HepG2 (cell line): ENCODE data around the gene TCN2. TPM values are rescaled to one million over a fixed set of nuclear protein-coding genes. Genes with fewer than 3 reads are reported as not detected.

Experiments
- CHCHD3 ChIP-seq: sonication (generic); formaldehyde crosslinking; IDR thresholded peaks from 2 replicates; pipeline ENCODE4 v1.8.0; 2022; ENCODE audit warnings: mild to moderate bottlenecking, missing genetic modification reagents, moderate library complexity
- CSRNP2 ChIP-seq: sonication (generic); formaldehyde crosslinking; conservative IDR thresholded peaks from 2 replicates; pipeline ENCODE4 v1.8.0; 2022; ENCODE audit warnings: low read depth, missing genetic modification reagents
- MATR3 ChIP-seq: sonication (generic); formaldehyde crosslinking; IDR thresholded peaks from 2 replicates; pipeline ENCODE4 v1.4.0; 2020; ENCODE audit warnings: missing genetic modification reagents
- MTA3 ChIP-seq: sonication (generic); formaldehyde crosslinking; IDR thresholded peaks from 2 replicates; pipeline ENCODE4 v1.4.0; 2020; ENCODE audit warnings: missing genetic modification reagents
- PAF1 ChIP-seq: IDR thresholded peaks from 2 replicates; pipeline ENCODE4 v1.6.1; 2016; ENCODE audit warnings: missing genetic modification reagents, missing compliant biosample characterization
- PRDM4 ChIP-seq: sonication (generic); formaldehyde crosslinking; IDR thresholded peaks from 2 replicates; pipeline ENCODE4 v1.9.0; 2021; ENCODE audit warnings: missing genetic modification reagents, borderline replicate concordance
- YEATS2 ChIP-seq: sonication (generic); formaldehyde crosslinking; IDR thresholded peaks from 2 replicates; pipeline ENCODE4 v1.4.0; 2020; ENCODE audit warnings: missing genetic modification reagents, borderline replicate concordance
- ZKSCAN8 ChIP-seq: IDR thresholded peaks from 2 replicates; pipeline ENCODE4 v1.6.1; 2016; ENCODE audit warnings: borderline replicate concordance, missing genetic modification reagents, missing compliant biosample characterization
- ZNF572 ChIP-seq: sonication (generic); formaldehyde crosslinking; IDR thresholded peaks from 2 replicates; pipeline ENCODE4 v1.5.1; 2020; ENCODE audit warnings: mild to moderate bottlenecking, missing genetic modification reagents
- ZNF652 ChIP-seq: IDR thresholded peaks from 2 replicates; pipeline ENCODE4 v1.6.1; 2016; ENCODE audit warnings: low read depth, borderline replicate concordance
- ZNF776 ChIP-seq: sonication (generic); formaldehyde crosslinking; IDR thresholded peaks from 2 replicates; pipeline ENCODE4 v1.4.0; 2020; ENCODE audit warnings: mild to moderate bottlenecking, missing genetic modification reagents
- polyA plus RNA-seq, 8 experiments: library from polyadenylated mRNA; depleted of rRNA in 3 of 8; stranded (reverse) in 7 of 8; unstranded in 1 of 8; fragments of >200 nt; fragmentation: Illumina TruSeq in 4 of 8; extraction: Trizol in 4 of 8; gene quantifications; 2 replicates each; pipeline versions ENCODE4 v1.2.1 to v1.2.3, GENCODE V29; 2011 to 2016; ENCODE audit warnings: low read depth in 4 of 8, missing spikeins in 1 of 8, mixed read lengths in 1 of 8; ENCODE audit not compliant: insufficient read depth in 1 of 8
- total RNA-seq, 5 experiments: library from RNA; depleted of rRNA; stranded (reverse); fragments of >200 nt; fragmentation: Illumina TruSeq; extraction: Trizol; gene quantifications; 2 replicates each; pipeline ENCODE4 v1.2.3, GENCODE V29; 2016; ENCODE audit warnings: low read depth in 1 of 5
- TF ChIP-seq, protein P1 (sequence below): sonication (generic); formaldehyde crosslinking; IDR thresholded peaks from 2 replicates; pipeline ENCODE4 v1.4.0; 2020; ENCODE audit warnings: missing genetic modification reagents
- TF ChIP-seq, protein P2 (sequence below): sonication (generic); formaldehyde crosslinking; IDR thresholded peaks from 2 replicates; pipeline ENCODE4 v1.8.0; 2022; ENCODE audit warnings: missing genetic modification reagents, low read depth, mild to moderate bottlenecking, borderline replicate concordance
- TF ChIP-seq, protein P3 (sequence below): sonication (generic); formaldehyde crosslinking; IDR thresholded peaks from 2 replicates; pipeline ENCODE4 v1.4.0; 2020; ENCODE audit warnings: missing genetic modification reagents, borderline replicate concordance
- TF ChIP-seq, protein P4 (sequence below): sonication (generic); formaldehyde crosslinking; IDR thresholded peaks from 2 replicates; pipeline ENCODE4 v1.4.0; 2020; ENCODE audit warnings: mild to moderate bottlenecking, missing genetic modification reagents

The TCN2 gene
- total and polyA plus RNA-seq, 2 of the 13 experiments (the other 11 are each of a cell fraction or from before 2014, with no cell fraction given): 0.29 to 0.31 TPM

- TF ChIP-seq, protein P1, sequence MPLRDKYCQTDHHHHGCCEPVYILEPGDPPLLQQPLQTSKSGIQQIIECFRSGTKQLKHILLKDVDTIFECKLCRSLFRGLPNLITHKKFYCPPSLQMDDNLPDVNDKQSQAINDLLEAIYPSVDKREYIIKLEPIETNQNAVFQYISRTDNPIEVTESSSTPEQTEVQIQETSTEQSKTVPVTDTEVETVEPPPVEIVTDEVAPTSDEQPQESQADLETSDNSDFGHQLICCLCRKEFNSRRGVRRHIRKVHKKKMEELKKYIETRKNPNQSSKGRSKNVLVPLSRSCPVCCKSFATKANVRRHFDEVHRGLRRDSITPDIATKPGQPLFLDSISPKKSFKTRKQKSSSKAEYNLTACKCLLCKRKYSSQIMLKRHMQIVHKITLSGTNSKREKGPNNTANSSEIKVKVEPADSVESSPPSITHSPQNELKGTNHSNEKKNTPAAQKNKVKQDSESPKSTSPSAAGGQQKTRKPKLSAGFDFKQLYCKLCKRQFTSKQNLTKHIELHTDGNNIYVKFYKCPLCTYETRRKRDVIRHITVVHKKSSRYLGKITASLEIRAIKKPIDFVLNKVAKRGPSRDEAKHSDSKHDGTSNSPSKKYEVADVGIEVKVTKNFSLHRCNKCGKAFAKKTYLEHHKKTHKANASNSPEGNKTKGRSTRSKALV: peak; percentile 61; the same call in 1 of the 2 replicates
- TF ChIP-seq ZNF776 (CRISPR knock-in tag) (0 out of 2 replicates have a peak, but pooled peaks have one; percentile 14), MTA3 (CRISPR knock-in tag) (no peak), CHCHD3 (no peak), ZNF652 (CRISPR knock-in tag) (no peak), CSRNP2 (CRISPR knock-in tag) (no peak), YEATS2 (CRISPR knock-in tag) (no peak), PRDM4 (CRISPR knock-in tag) (no peak), MATR3 (no peak), ZNF572 (CRISPR knock-in tag) (no peak), PAF1 (CRISPR knock-in tag) (no peak), ZKSCAN8 (CRISPR knock-in tag) (no peak)
- TF ChIP-seq, protein P2, sequence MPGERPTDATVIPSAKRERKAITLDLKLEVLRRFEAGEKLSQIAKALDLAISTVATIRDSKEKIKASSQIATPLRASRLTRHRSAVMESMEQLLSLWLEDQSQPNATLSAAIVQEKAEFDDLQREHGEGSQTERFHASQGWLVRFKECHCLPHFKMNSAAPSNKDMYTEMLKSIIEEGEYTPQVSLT (CRISPR knock-in tag): no peak
- TF ChIP-seq, protein P3, sequence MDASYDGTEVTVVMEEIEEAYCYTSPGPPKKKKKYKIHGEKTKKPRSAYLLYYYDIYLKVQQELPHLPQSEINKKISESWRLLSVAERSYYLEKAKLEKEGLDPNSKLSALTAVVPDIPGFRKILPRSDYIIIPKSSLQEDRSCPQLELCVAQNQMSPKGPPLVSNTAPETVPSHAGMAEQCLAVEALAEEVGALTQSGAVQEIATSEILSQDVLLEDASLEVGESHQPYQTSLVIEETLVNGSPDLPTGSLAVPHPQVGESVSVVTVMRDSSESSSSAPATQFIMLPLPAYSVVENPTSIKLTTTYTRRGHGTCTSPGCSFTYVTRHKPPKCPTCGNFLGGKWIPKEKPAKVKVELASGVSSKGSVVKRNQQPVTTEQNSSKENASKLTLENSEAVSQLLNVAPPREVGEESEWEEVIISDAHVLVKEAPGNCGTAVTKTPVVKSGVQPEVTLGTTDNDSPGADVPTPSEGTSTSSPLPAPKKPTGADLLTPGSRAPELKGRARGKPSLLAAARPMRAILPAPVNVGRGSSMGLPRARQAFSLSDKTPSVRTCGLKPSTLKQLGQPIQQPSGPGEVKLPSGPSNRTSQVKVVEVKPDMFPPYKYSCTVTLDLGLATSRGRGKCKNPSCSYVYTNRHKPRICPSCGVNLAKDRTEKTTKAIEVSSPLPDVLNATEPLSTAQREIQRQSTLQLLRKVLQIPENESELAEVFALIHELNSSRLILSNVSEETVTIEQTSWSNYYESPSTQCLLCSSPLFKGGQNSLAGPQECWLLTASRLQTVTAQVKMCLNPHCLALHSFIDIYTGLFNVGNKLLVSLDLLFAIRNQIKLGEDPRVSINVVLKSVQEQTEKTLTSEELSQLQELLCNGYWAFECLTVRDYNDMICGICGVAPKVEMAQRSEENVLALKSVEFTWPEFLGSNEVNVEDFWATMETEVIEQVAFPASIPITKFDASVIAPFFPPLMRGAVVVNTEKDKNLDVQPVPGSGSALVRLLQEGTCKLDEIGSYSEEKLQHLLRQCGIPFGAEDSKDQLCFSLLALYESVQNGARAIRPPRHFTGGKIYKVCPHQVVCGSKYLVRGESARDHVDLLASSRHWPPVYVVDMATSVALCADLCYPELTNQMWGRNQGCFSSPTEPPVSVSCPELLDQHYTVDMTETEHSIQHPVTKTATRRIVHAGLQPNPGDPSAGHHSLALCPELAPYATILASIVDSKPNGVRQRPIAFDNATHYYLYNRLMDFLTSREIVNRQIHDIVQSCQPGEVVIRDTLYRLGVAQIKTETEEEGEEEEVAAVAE (CRISPR knock-in tag): no peak
- TF ChIP-seq, protein P4, sequence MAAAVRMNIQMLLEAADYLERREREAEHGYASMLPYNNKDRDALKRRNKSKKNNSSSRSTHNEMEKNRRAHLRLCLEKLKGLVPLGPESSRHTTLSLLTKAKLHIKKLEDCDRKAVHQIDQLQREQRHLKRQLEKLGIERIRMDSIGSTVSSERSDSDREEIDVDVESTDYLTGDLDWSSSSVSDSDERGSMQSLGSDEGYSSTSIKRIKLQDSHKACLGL (CRISPR knock-in tag): 0 out of 2 replicates have a peak, but pooled peaks have one; percentile 31
These were observed 60.8 kb downstream of the TCN2 start, which contains the start of gene DUSP18 (continued) for GRCh38 chr22:30667494-30668385.
